ENCODE results near the gene CLVS2.

Gene CLVS2

GRCh38 chr6:123027408-123027807 lies 31.4 kb downstream of the CLVS2 start:
- DNase-seq (ENCODE audit: low read depth): no peak

GRCh38 chr6:123028263-123028662 lies 32.2 kb downstream of the CLVS2 start:
- DNase-seq (ENCODE audit: low read depth): no peak

GRCh38 chr6:123030282-123030681 lies 34.2 kb downstream of the CLVS2 start:
- DNase-seq (ENCODE audit: low read depth): no peak

- DNase-seq (ENCODE audit: low read depth): no peak
Measured at GRCh38 chr6:123036648-123037047, 40.6 kb downstream of the CLVS2 start.

- DNase-seq (ENCODE audit: low read depth): no peak
Measured at GRCh38 chr6:123039431-123039830, 43.4 kb downstream of the CLVS2 start.

- DNase-seq (ENCODE audit: low read depth): no peak
Measured at GRCh38 chr6:123042401-123042800, 46.4 kb downstream of the CLVS2 start.

- DNase-seq (ENCODE audit: low read depth): no peak
Measured at GRCh38 chr6:123044341-123044860, 48.4 kb downstream of the CLVS2 start.

GRCh38 chr6:123053602-123054225 lies 57.7 kb downstream of the CLVS2 start:
- no peak for DNase-seq (ENCODE audit: low read depth)

- DNase-seq (ENCODE audit: low read depth): no peak
Measured at GRCh38 chr6:123055256-123055655, 59.2 kb downstream of the CLVS2 start.

- no peak for DNase-seq (ENCODE audit: low read depth)
Measured at GRCh38 chr6:123062670-123063069, 66.6 kb downstream of the CLVS2 start.

- DNase-seq (ENCODE audit: low read depth): no peak
Measured at GRCh38 chr6:123064038-123064437, 68.0 kb downstream of the CLVS2 start.

GRCh38 chr6:123074616-123075015 lies 78.6 kb downstream of the CLVS2 start:
- DNase-seq (ENCODE audit: low read depth): no peak

- DNase-seq (ENCODE audit: low read depth): no peak
Measured at GRCh38 chr6:123085403-123085802, 89.4 kb downstream of the CLVS2 start.

GRCh38 chr6:123089226-123089625 lies 93.2 kb downstream of the CLVS2 start:
- DNase-seq (ENCODE audit: low read depth): no peak

GRCh38 chr6:123091091-123091895 lies 95.3 kb downstream of the CLVS2 start:
- DNase-seq (ENCODE audit: low read depth): no peak

- no peak for DNase-seq (ENCODE audit: low read depth)
Measured at GRCh38 chr6:123091896-123092271, 95.8 kb downstream of the CLVS2 start.

- no peak for DNase-seq (ENCODE audit: low read depth)
Measured at GRCh38 chr6:123094795-123095194, 98.8 kb downstream of the CLVS2 start.

GRCh38 chr6:123105561-123105960 lies 109.5 kb downstream of the CLVS2 start:
- no peak for DNase-seq (ENCODE audit: low read depth)

GRCh38 chr6:123116370-123116769 lies 120.3 kb downstream of the CLVS2 start:
- no peak for DNase-seq (ENCODE audit: low read depth)

GRCh38 chr6:123117145-123117908 lies 121.3 kb downstream of the CLVS2 start:
- DNase-seq (ENCODE audit: low read depth): no peak

- DNase-seq (ENCODE audit: low read depth): no peak
Measured at GRCh38 chr6:123118811-123119210, 122.8 kb downstream of the CLVS2 start.
